Ovary (tissue), 3 donors: ENCODE results near the gene COMMD10.

Experiments used
- EP300 ChIP-seq: sonication (generic); formaldehyde crosslinking; IDR thresholded peaks from one replicate; pipeline ENCODE4 v1.6.1; 2017; ENCODE audit warnings: antibody characterized with exemption
- POLR2A ChIP-seq: fragments of 450-650 bp; IDR thresholded peaks from one replicate; pipeline ENCODE4 v1.6.1; 2017; ENCODE audit warnings: antibody characterized with exemption, mild to moderate bottlenecking, moderate library complexity
- TF ChIP-seq, protein P1 (sequence below), 3 donors: fragments of 450-650 bp in 2 of 3; fragments of 200-600 bp in 1 of 3; IDR thresholded peaks; one replicate each; pipeline versions ENCODE4 v1.5.1 to v1.8.0; 2016 to 2022; ENCODE audit warnings: antibody characterized with exemption in 3 of 3, mild to moderate bottlenecking in 1 of 3
- donor health status: DM: no; HTN: no; CAD: no.

DNA sequence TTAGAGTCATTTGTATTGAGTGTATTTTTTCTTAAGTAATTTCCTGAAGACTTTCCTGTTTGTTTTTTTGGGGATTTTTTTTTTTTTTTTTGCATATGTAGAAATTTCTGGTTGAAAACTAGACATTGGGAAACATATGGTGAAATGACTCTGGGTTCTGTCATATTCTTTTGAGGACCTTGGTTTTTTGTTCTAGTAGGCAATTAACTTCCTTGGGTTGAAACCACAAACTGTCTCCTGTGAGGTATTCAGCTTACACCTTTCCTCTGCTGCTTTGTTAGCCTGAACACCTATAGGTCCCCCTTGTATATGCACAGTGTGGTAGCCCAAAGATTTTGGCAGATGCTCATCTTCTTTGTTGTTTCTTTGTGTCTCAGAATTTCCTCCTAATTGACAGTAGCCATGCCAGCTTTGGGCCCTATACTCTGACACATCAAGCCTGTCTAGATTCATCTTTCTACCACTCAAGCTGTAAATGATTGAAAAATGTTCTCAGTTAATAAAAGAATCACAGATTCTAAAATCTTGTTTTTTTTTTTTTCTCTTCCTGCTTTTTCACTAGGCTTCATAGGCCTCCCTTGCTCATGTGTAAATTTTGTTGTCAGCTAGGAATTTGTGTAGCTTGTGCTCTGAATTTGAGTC, 140.6 kb downstream of the COMMD10 start:
- TF ChIP-seq, protein P1, sequence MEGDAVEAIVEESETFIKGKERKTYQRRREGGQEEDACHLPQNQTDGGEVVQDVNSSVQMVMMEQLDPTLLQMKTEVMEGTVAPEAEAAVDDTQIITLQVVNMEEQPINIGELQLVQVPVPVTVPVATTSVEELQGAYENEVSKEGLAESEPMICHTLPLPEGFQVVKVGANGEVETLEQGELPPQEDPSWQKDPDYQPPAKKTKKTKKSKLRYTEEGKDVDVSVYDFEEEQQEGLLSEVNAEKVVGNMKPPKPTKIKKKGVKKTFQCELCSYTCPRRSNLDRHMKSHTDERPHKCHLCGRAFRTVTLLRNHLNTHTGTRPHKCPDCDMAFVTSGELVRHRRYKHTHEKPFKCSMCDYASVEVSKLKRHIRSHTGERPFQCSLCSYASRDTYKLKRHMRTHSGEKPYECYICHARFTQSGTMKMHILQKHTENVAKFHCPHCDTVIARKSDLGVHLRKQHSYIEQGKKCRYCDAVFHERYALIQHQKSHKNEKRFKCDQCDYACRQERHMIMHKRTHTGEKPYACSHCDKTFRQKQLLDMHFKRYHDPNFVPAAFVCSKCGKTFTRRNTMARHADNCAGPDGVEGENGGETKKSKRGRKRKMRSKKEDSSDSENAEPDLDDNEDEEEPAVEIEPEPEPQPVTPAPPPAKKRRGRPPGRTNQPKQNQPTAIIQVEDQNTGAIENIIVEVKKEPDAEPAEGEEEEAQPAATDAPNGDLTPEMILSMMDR (IDR thresholded peaks at IDR 0.05) = no peak
- TF ChIP-seq POLR2A = no peak
- TF ChIP-seq EP300 = no peak
